H1 (cell line): Measurements from ENCODE around the gene DEPDC4. TPM values are rescaled to one million over a fixed set of nuclear protein-coding genes. Genes with fewer than 3 reads are reported as not detected.

Experiments
- CTCF ChIA-PET: fragments of 300-600 bp; sonication (Branson Sonifier 250); formaldehyde crosslinking; loops from one replicate; lab custom pipeline; 2021; ENCODE audit not compliant: partially characterized antibody; lab: Charles Lee
- POLR2A ChIA-PET: fragments of 300-600 bp; sonication (Branson Sonifier 250); formaldehyde crosslinking; loops from one replicate; lab custom pipeline; 2021; ENCODE audit warnings: inconsistent platforms; ENCODE audit not compliant: partially characterized antibody; lab: Charles Lee
- DNase-seq, 2 experiments: peaks; one replicate each; pipeline versions ENCODE4 v3.0.0 to v3.0.0-alpha.2; 2010 to 2022; ENCODE audit warnings: low spot score in 2 of 2, low read depth in 1 of 2, mixed read lengths in 1 of 2
- FAIRE-seq: peaks from 2 replicates; lab custom pipeline; 2011; peaks lifted over from hg19 to GRCh38; lab: Jason Lieb, UNC
- H2AFZ ChIP-seq: 2 replicates; pipeline ENCODE4 v1.8.1; 2012; ENCODE audit warnings: low read length, inconsistent platforms
- H2AK5ac ChIP-seq: 2 replicates; pipeline ENCODE4 v1.6.1; 2013; ENCODE audit warnings: low read depth, low read length
- H2BK120ac ChIP-seq: replicated peaks from 2 replicates; pipeline ENCODE3; 2013; ENCODE audit warnings: low read depth, low read length, inconsistent platforms
- H2BK12ac ChIP-seq: 2 replicates; pipeline ENCODE4 v1.6.1; 2013; ENCODE audit warnings: low read depth, low read length
- H2BK15ac ChIP-seq: 2 replicates; pipeline ENCODE4 v1.6.1; 2013; ENCODE audit warnings: low read length
- H2BK20ac ChIP-seq: 2 replicates; pipeline ENCODE4 v1.6.1; 2013; ENCODE audit warnings: low read length
- H2BK5ac ChIP-seq: 2 replicates; pipeline ENCODE4 v1.6.1; 2013; ENCODE audit warnings: low read depth, low read length
- H3K14ac ChIP-seq: 2 replicates; pipeline ENCODE4 v1.6.1; 2013; ENCODE audit warnings: inconsistent platforms; ENCODE audit not compliant: insufficient read length
- H3K18ac ChIP-seq: 2 replicates; pipeline ENCODE4 v1.6.1; 2013; ENCODE audit warnings: low read length; ENCODE audit errors: extremely low read depth
- H3K23ac ChIP-seq: 2 replicates; pipeline ENCODE4 v1.6.1; 2013; ENCODE audit warnings: inconsistent platforms; ENCODE audit not compliant: insufficient read length
- H3K23me2 ChIP-seq: 2 replicates; pipeline ENCODE4 v1.6.1; 2013; ENCODE audit warnings: low read depth, low read length
- H3K27ac ChIP-seq: 2 replicates; pipeline ENCODE4 v1.6.1; 2011; ENCODE audit warnings: low read depth, low read length, inconsistent platforms
- H3K27me3 ChIP-seq, 4 experiments: replicated peaks in 1 of 4; 1 replicate in 1 of 4; 2 replicates in 3 of 4; pipeline versions ENCODE4 v1.6.1 to v1.8.1; 2011 to 2013; ENCODE audit warnings: low read length in 3 of 4, mild to moderate bottlenecking in 3 of 4, inconsistent platforms in 2 of 4, mixed read lengths in 2 of 4, moderate library complexity in 1 of 4; ENCODE audit not compliant: control insufficient read depth in 3 of 4, insufficient read depth in 3 of 4; ENCODE audit errors: extremely low read depth in 1 of 4
- H3K36me3 ChIP-seq, 4 experiments: 2 replicates each; pipeline versions ENCODE4 v1.6.1 to v1.8.1; 2011 to 2013; ENCODE audit warnings: mild to moderate bottlenecking in 4 of 4, low read length in 3 of 4, moderate library complexity in 2 of 4, control low read depth in 1 of 4, inconsistent platforms in 1 of 4; ENCODE audit not compliant: insufficient read depth in 4 of 4, control insufficient read depth in 2 of 4
- H3K4ac ChIP-seq: replicated peaks from 2 replicates; pipeline ENCODE3; 2013; ENCODE audit warnings: low read length, low read depth, mixed read lengths, inconsistent platforms; ENCODE audit not compliant: insufficient read length
- H3K4me1 ChIP-seq, 4 experiments: replicated peaks in 1 of 4; 1 replicate in 1 of 4; 2 replicates in 3 of 4; pipeline versions ENCODE4 v1.6.1 to v1.8.1; 2011 to 2013; ENCODE audit warnings: low read length in 3 of 4, inconsistent platforms in 2 of 4, mixed read lengths in 1 of 4; ENCODE audit not compliant: insufficient read depth in 4 of 4, control insufficient read depth in 3 of 4
- H3K4me2 ChIP-seq, 2 experiments: 2 replicates each; pipeline versions ENCODE4 v1.6.1 to v1.8.1; 2011 to 2013; ENCODE audit warnings: low read depth in 2 of 2, low read length in 2 of 2, control low read depth in 1 of 2, inconsistent platforms in 1 of 2, mild to moderate bottlenecking in 1 of 2; ENCODE audit not compliant: insufficient read depth in 1 of 2
- H3K4me3 ChIP-seq, 4 experiments: fragments of 200-600, 300-600 bp in 1 of 4; sonication (generic), shearing (Covaris generic), sonication (Bioruptor Twin) in 1 of 4; 2 replicates each; pipeline versions ENCODE4 v1.5.1 to v1.8.1; 2011 to 2016; ENCODE audit warnings: low read length in 4 of 4, low read depth in 3 of 4, control low read depth in 2 of 4, inconsistent platforms in 2 of 4, mild to moderate bottlenecking in 2 of 4, mixed read lengths in 1 of 4, moderate library complexity in 1 of 4; ENCODE audit not compliant: insufficient read depth in 2 of 4; ENCODE audit errors: extremely low read depth in 1 of 4
- H3K56ac ChIP-seq: replicated peaks from 2 replicates; pipeline ENCODE3; 2013; ENCODE audit warnings: low read depth, mild to moderate bottlenecking, mixed read lengths, low read length, inconsistent platforms; ENCODE audit not compliant: insufficient read length
- H3K79me1 ChIP-seq: 2 replicates; pipeline ENCODE4 v1.6.1; 2013; ENCODE audit warnings: low read depth, low read length, control low read depth
- H3K79me2 ChIP-seq, 2 experiments: 2 replicates each; pipeline versions ENCODE4 v1.6.1 to v1.8.1; 2012 to 2013; ENCODE audit warnings: low read length in 2 of 2, mild to moderate bottlenecking in 2 of 2, inconsistent platforms in 1 of 2; ENCODE audit not compliant: insufficient read depth in 2 of 2, control insufficient read depth in 1 of 2
- H3K9ac ChIP-seq, 4 experiments: replicated peaks in 1 of 4; 1 replicate in 1 of 4; 2 replicates in 3 of 4; pipeline versions ENCODE4 v1.6.1 to v1.8.1; 2011 to 2013; ENCODE audit warnings: low read depth in 3 of 4, low read length in 3 of 4, control low read depth in 2 of 4, mild to moderate bottlenecking in 2 of 4, moderate library complexity in 2 of 4, inconsistent platforms in 1 of 4; ENCODE audit errors: extremely low read depth in 1 of 4
- H3K9me3 ChIP-seq, 2 experiments: 2 replicates each; pipeline versions ENCODE4 v1.6.1 to v1.8.1; 2012 to 2013; ENCODE audit warnings: mild to moderate bottlenecking in 2 of 2, moderate library complexity in 2 of 2, control low read depth in 1 of 2, inconsistent platforms in 1 of 2, low read depth in 1 of 2, low read length in 1 of 2, mixed read lengths in 1 of 2; ENCODE audit not compliant: insufficient read depth in 2 of 2
- H4K20me1 ChIP-seq, 2 experiments: replicated peaks in 1 of 2; 2 replicates each; pipeline versions ENCODE3 to v1.8.1; 2011 to 2013; ENCODE audit warnings: inconsistent platforms in 2 of 2, low read length in 2 of 2, mild to moderate bottlenecking in 1 of 2; ENCODE audit not compliant: insufficient read depth in 2 of 2, control insufficient read depth in 1 of 2
- H4K5ac ChIP-seq: 2 replicates; pipeline ENCODE4 v1.6.1; 2013; ENCODE audit warnings: low read length, low read depth, mixed read lengths, inconsistent platforms; ENCODE audit not compliant: insufficient read length
- H4K8ac ChIP-seq: 2 replicates; pipeline ENCODE4 v1.8.0; 2013; ENCODE audit warnings: mild to moderate bottlenecking, moderate library complexity, low read length, inconsistent platforms; ENCODE audit not compliant: insufficient read depth; ENCODE audit errors: extremely low read depth
- H4K91ac ChIP-seq: replicated peaks from 2 replicates; pipeline ENCODE3; 2013; ENCODE audit warnings: low read length, mixed read lengths, inconsistent platforms; ENCODE audit not compliant: insufficient read length
- BRCA1 ChIP-seq: IDR thresholded peaks from 2 replicates; pipeline ENCODE4 v1.6.1; 2012; ENCODE audit warnings: low read depth, low read length, improper control_type of control experiment
- CHD2 ChIP-seq: IDR thresholded peaks from 2 replicates; pipeline ENCODE4 v1.6.1; 2012; ENCODE audit warnings: low read length, improper control_type of control experiment
- KDM5A ChIP-seq: fragments of 200-600 bp; IDR thresholded peaks from 2 replicates; pipeline ENCODE4 v1.7.1; 2012; ENCODE audit warnings: mild to moderate bottlenecking, low read length, inconsistent platforms, mixed read lengths
- polyA plus RNA-seq, 7 experiments: library from polyadenylated mRNA; depleted of rRNA in 3 of 7; stranded (reverse) in 5 of 7; unstranded in 2 of 7; fragments of >200 nt in 5 of 7; fragments of 200-250 nt in 2 of 7; gene quantifications; 1 replicate in 5 of 7; 2 replicates in 1 of 7; 4 replicates in 1 of 7; pipeline versions ENCODE4 v1.2.1 to v1.2.3, GENCODE V29; 2011 to 2013; ENCODE audit warnings: missing spikeins in 2 of 7, mixed read lengths in 2 of 7
- total RNA-seq: library from RNA; stranded (reverse); fragmentation: NEBNext Ultra II Directional; extraction: Animal tissue kit (Norgen Biotek cat#: 25700); gene quantifications from 2 replicates; pipeline ENCODE4 v1.2.1, GENCODE V29; 2021

DEPDC4 gene
- total and polyA plus RNA-seq, 2 of the 8 experiments (the other 6 are each of a cell fraction or from before 2014, with no cell fraction given) = 0.80 to 3.8 TPM

- Histone ChIP-seq H2BK15ac (no peak overlapping the region), H3K4me3 (no peak overlapping the region), H2BK12ac (no peak overlapping the region), H4K5ac (no peak overlapping the region), H2BK5ac (no peak overlapping the region), H2AK5ac (no peak overlapping the region), H3K4me1 (no peaks in the 10 kb centered on the region), H3K14ac (no peak overlapping the region), H3K9ac (no peak overlapping the region), H3K27me3 (no peaks in the 10 kb centered on the region), H2AFZ (no peak overlapping the region), H3K23ac (no peak overlapping the region), H2BK120ac (no peak overlapping the region), H2BK20ac (no peak overlapping the region), H3K4ac (no peak overlapping the region), H3K4me2 (no peak overlapping the region), H3K23me2 (no peaks in the 10 kb centered on the region), H3K79me2 (no peaks in the 10 kb centered on the region), H4K8ac (no peak overlapping the region), H3K36me3 (peaks cover 0 to 37% (median 4%) of the 10 kb centered on the region in 4 experiments; a peak in 4 of 8 replicates), H3K79me1 (no peaks in the 10 kb centered on the region), H4K91ac (no peak overlapping the region), H3K27ac (no peak overlapping the region), H3K56ac (no peak overlapping the region), H3K9me3 (no peaks in the 10 kb centered on the region), H3K18ac (no peak overlapping the region), H4K20me1 (no peaks in the 10 kb centered on the region)
- no peak for DNase-seq
- no peak for FAIRE-seq
- POLR2A ChIA-PET = interaction anchor here (1.0 to 2.0 kb wide), 2 partner anchors 14 to 40 kb away, joined by 3 to 4 read pairs; no protein-coding TSS in a partner anchor
- CTCF ChIA-PET = interaction anchor here (1.7 to 2.0 kb wide), 2 partner anchors 9 kb away, joined by 7 to 9 read pairs; no protein-coding TSS in a partner anchor
- no peak for TF ChIP-seq CHD2
- TF ChIP-seq BRCA1 = no peak
- TF ChIP-seq KDM5A = no peak
These were observed 41.4 kb downstream of the DEPDC4 start for GRCh38 chr12:100225491-100225890.
